Central memory CD8-positive, alpha-beta T cell (primary cell): ENCODE results near the gene CWF19L2.
"Not testable (repeated sequence)": the region's sequence is repeated elsewhere in the genome, so short reads cannot be mapped to it uniquely, and the experiment has no call there.

Experiments
- ATAC-seq: fragments of 150-1000 bp; cut with Tn5 transposase; replicated peaks from 2 replicates; pipeline ENCODE4 v1.10.0; 2022; ENCODE audit warnings: mild to moderate bottlenecking, moderate FRiP score, moderate number of reproducible peaks; ENCODE audit not compliant: poor library complexity, severe bottlenecking; ENCODE audit errors: extremely low read depth
- DNase-seq, 2 donors: peaks; one replicate each; pipeline ENCODE4 v3.0.0; 2021; ENCODE audit warnings: low spot score in 2 of 2
- H3K27ac Mint-ChIP-seq: one replicate; pipeline ENCODE4 v1.8.0; 2022; ENCODE audit warnings: low read depth, mild to moderate bottlenecking, moderate library complexity, mixed read lengths
- H3K27me3 Mint-ChIP-seq: one replicate; pipeline ENCODE4 v1.8.0; 2022; ENCODE audit warnings: mixed read lengths
- H3K36me3 Mint-ChIP-seq: one replicate; pipeline ENCODE4 v1.8.0; 2022; ENCODE audit warnings: mild to moderate bottlenecking, moderate library complexity, mixed read lengths; ENCODE audit not compliant: insufficient read depth
- H3K4me1 Mint-ChIP-seq: one replicate; pipeline ENCODE4 v1.8.0; 2022; ENCODE audit warnings: mixed read lengths
- H3K4me3 Mint-ChIP-seq: one replicate; pipeline ENCODE4 v1.8.0; 2022; ENCODE audit warnings: mild to moderate bottlenecking, moderate library complexity, mixed read lengths
- H3K9me3 Mint-ChIP-seq: one replicate; pipeline ENCODE4 v1.8.0; 2022; ENCODE audit warnings: mixed read lengths

CWF19L2 gene

DNA sequence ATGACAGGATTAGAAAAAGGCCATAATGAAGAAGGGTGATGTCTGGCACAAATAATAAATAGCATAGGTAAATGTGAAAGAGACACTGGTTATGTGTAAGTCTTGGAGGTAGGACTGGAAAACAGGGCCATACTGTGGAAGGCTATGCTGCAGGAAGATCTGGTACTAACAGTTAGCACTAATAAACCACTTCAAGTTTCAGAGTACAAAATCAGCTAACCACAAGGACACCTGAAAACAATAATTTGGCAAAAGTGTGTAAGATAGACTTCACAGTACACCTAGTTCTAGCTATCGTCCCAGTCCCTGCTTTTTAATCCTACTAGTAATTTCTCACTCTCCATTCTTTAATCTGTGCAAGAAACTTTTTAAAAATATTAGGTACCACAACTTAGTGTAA lies 44.3 kb downstream of the CWF19L2 start:
- Mint-ChIP-seq H3K4me1 (peaks cover 5% of the 10 kb centered on the region), H3K9me3 (no peaks in the 10 kb centered on the region), H3K4me3 (no peak overlapping the region), H3K36me3 (peaks cover 31% of the 10 kb centered on the region), H3K27me3 (no peaks in the 10 kb centered on the region), H3K27ac (no peak overlapping the region)
- ATAC-seq (no peak), DNase-seq (no peak)

DNA sequence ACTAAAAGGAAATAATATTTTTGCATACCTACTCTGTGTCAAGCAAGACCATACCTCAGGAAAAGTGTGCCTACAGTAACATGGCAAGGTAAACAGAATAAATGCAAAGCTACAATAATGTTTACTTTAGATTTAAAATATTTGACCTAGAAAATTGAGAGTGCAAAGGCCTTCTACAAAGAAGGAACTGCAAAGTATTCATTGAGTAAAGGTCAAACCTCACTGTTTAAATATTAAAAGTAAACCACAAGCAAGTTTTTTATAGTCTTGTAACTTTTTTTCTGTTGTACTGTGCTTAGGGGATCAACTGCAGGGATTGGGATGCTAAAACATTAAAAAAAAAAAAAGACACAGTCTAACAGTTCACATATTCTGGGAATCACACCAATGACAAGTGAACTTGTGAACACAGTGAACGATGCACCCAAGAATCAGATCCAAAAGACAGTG lies 48.8 kb downstream of the CWF19L2 start:
- no peak for ATAC-seq
- no peak overlapping the region for H3K27ac Mint-ChIP-seq
- H3K4me3 Mint-ChIP-seq: no peak overlapping the region
- no peaks in the 10 kb centered on the region for H3K4me1 Mint-ChIP-seq
- H3K36me3 Mint-ChIP-seq: peaks cover 15% of the 10 kb centered on the region
- H3K27me3 Mint-ChIP-seq: no peaks in the 10 kb centered on the region
- DNase-seq: no peak
- peaks cover under 1% of the 10 kb centered on the region for H3K9me3 Mint-ChIP-seq

DNA sequence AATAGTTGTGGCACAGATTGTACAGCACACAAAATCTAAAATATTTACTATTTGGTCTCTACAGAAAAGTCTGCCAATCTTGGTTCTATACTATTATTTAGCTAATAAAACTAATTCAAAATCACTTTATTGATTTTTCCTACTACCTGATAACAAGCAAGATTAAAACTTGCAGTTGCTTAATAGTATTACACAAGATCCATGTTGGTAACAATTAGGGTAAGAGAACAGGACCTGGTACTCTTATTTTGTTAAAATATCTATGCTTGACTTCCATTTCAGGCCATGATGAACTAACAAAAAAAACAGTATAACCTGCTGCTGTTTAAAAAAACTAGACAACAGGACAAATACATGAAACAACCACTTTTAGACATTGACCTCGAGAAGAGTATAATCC lies 52.4 kb downstream of the CWF19L2 start:
- no peak overlapping the region for H3K4me3 Mint-ChIP-seq
- DNase-seq (no peak), ATAC-seq (no peak)
- H3K36me3 Mint-ChIP-seq: peaks cover 21% of the 10 kb centered on the region
- peaks cover 8% of the 10 kb centered on the region for H3K4me1 Mint-ChIP-seq
- no peak overlapping the region for H3K27ac Mint-ChIP-seq
- no peaks in the 10 kb centered on the region for H3K27me3 Mint-ChIP-seq
- peaks cover 6% of the 10 kb centered on the region for H3K9me3 Mint-ChIP-seq

DNA sequence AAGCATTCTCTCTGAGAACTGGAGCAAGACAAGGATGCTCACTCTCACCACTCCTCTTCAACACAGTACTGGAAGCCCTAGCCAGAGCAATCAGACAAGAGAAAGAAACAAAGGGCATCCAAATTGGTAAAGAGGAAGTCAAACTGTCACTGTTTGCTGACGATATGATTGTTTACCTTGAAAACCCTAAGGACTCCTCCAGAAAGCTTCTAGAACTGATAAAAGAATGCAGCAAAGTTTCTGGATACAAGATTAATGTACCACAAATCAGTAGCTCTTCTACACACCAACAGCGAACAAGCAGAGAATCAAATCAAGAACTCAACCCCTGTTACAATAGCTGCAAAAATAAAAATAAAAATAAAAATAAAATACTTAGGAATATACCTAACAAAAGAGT lies 56.5 kb downstream of the CWF19L2 start:
- H3K4me3 Mint-ChIP-seq, H3K27me3 Mint-ChIP-seq, H3K27ac Mint-ChIP-seq, H3K9me3 Mint-ChIP-seq, DNase-seq, ATAC-seq: not testable (repeated sequence)
- peaks cover 14% of the 10 kb centered on the region for H3K4me1 Mint-ChIP-seq
- H3K36me3 Mint-ChIP-seq: peaks cover 17% of the 10 kb centered on the region

DNA sequence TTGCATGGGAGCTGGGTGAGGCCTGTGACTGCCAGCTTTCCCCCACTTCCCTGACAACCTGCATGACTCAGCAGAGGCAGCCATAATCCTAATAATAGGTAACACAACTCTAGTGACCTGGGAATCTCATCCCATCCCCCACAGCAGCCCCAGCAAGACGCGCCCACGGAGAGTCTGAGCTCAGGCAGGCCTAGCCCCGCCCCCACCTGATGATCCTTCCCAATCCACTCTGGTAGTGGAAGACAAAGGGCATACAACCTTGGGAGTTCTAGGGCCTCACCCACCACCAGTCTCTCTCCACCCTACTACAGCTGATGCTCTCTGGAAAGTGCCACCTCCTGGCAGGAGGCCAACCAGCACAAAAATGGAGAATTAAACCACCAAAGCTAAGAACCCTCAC lies 60.3 kb downstream of the CWF19L2 start:
- H3K27ac Mint-ChIP-seq: no peak overlapping the region
- H3K27me3 Mint-ChIP-seq: no peaks in the 10 kb centered on the region
- no peaks in the 10 kb centered on the region for H3K9me3 Mint-ChIP-seq
- H3K4me1 Mint-ChIP-seq: peaks cover 14% of the 10 kb centered on the region
- H3K36me3 Mint-ChIP-seq: peaks cover 10% of the 10 kb centered on the region
- ATAC-seq (no peak), DNase-seq (no peak)
- H3K4me3 Mint-ChIP-seq: no peak overlapping the region

DNA sequence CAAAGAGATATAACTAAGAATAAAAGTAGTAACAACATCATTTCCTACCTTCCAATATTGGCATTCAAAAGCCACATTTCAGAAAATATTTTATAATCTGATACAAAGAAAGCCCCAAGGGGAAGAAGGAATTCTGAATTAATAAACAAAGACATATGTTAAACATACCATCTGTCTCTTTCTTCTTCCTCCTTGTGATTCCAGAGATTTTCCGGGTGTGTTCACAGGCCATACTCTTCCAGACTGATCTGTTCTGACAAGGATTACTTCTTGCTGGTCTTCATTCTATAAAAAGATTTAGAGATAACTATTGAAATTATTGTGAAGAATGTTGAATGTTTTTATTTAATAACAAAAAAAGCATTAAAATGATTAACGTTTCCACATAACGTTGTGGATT lies 65.0 kb downstream of the CWF19L2 start:
- peaks cover 20% of the 10 kb centered on the region for H3K36me3 Mint-ChIP-seq
- H3K9me3 Mint-ChIP-seq: no peaks in the 10 kb centered on the region
- no peak overlapping the region for H3K4me3 Mint-ChIP-seq
- ATAC-seq (no peak), DNase-seq (no peak)
- H3K27ac Mint-ChIP-seq: no peak overlapping the region
- H3K27me3 Mint-ChIP-seq: no peaks in the 10 kb centered on the region
- H3K4me1 Mint-ChIP-seq: peaks cover 5% of the 10 kb centered on the region

DNA sequence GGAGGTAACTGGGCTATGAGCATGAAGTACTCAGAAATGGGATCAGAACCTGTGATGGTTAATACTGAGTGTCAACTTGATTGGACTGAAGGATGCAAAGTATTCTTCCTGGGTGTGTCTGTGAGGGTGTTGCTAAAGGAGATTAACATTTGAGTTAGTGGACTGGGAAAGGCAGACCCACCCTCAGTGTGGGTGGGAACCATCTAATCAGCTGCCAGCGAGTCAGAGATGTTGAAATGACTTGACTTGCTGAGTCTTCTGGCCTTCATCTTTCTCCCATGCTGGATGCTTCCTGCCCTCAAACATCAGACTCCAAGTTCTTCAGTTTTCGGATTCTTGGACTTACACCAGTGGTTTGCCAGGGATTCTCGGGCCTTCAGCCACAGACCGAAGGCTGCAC lies 66.9 kb downstream of the CWF19L2 start:
- peaks cover 18% of the 10 kb centered on the region for H3K36me3 Mint-ChIP-seq
- DNase-seq: not testable (repeated sequence)

DNA sequence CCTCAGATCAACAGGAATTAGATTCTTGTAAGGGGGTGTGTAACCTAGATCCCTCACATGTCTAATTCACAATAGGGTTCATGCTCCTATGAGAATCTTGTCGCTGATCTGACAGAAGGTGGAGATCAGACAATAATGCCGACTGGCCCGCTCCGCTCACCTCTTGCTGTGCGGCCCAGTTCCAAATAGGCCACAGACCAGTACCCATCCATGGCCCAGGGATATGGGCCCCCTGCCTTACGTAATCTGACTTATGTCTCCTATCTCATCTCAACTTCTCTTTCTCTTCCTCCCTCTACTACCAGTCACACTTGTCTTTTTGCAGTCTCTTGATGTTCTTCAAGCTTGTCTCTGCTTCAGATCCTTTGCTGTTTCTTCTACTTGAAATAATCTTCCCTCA lies 70.0 kb downstream of the CWF19L2 start:
- H3K36me3 Mint-ChIP-seq: peaks cover 18% of the 10 kb centered on the region
- H3K27ac Mint-ChIP-seq: no peak overlapping the region
- no peaks in the 10 kb centered on the region for H3K27me3 Mint-ChIP-seq
- H3K9me3 Mint-ChIP-seq: no peaks in the 10 kb centered on the region
- H3K4me3 Mint-ChIP-seq: no peak overlapping the region
- DNase-seq: no peak
- no peak for ATAC-seq
- H3K4me1 Mint-ChIP-seq: peaks cover 19% of the 10 kb centered on the region

More for the DNA sequence above, 66.9 kb downstream of the CWF19L2 start:
- not testable (repeated sequence) for H3K4me3 Mint-ChIP-seq, H3K27ac Mint-ChIP-seq, H3K9me3 Mint-ChIP-seq, H3K27me3 Mint-ChIP-seq, ATAC-seq
- peaks cover 19% of the 10 kb centered on the region for H3K4me1 Mint-ChIP-seq

DNA sequence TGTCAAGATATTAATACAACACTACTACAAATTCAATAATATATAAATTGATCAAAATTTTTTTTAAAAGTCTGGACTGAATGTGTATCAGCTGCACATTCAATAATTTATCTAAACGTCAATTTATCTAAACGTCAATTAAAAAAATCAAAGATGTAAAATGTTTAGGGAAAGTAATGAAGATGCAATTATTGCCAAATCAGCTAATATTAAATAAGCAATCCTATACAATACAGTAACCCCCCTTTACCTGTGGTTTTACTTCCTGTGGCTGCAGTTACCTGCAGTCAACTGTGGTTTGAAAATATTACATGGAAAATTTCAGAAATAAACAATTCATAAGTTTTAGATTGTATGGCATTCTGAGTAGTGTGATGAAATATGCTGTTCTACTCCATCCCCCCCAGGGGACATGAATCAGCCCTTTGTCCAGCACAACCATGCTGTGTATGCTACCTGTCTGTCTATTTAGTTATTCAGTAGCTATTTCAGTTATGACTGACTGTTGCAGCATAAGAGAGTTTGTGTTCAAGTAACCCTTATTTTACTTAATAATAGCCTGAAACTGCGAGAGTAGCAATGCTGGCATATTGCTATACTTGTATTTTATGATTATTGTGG lies 72.2 kb downstream of the CWF19L2 start:
- H3K27ac Mint-ChIP-seq: no peak overlapping the region
- DNase-seq: no peak
- H3K4me3 Mint-ChIP-seq: no peak overlapping the region
- H3K4me1 Mint-ChIP-seq: peaks cover 19% of the 10 kb centered on the region
- no peaks in the 10 kb centered on the region for H3K27me3 Mint-ChIP-seq
- ATAC-seq: no peak
- no peaks in the 10 kb centered on the region for H3K9me3 Mint-ChIP-seq
- H3K36me3 Mint-ChIP-seq: peaks cover 6% of the 10 kb centered on the region

DNA sequence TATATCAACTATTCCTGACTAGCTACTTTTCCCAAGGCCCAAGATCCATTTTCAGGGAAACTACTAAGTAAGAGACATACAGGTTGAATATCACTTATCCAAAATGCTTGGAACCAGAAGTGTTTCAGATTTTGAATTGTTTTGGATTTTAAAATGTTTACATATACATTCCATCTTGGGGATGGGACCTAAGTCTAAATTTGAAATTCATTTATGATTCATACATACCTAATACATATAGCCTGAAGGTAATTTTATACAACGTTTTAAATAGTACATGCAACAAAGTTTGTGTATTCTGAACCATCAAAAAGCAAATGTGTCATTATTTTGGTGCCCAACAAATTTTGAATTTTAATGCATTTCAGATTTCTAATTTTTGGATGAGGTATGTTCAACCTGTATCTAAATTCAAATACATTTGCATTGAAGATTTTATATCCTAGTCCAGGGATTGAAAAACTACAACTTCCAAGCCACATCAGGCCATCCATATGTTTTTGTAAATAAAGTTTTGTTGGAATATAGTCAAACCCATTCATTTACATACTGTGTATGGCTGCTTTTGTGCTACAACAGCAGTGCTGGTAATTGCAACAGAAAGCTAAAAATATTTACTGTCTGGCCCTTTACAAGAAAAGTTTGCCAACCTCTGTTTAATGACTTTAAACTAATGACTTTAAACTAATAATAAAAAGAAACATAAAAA lies 73.3 kb downstream of the CWF19L2 start:
- no peak overlapping the region for H3K27ac Mint-ChIP-seq
- no peaks in the 10 kb centered on the region for H3K27me3 Mint-ChIP-seq
- H3K36me3 Mint-ChIP-seq: peaks cover 4% of the 10 kb centered on the region
- H3K4me3 Mint-ChIP-seq: no peak overlapping the region
- DNase-seq: no peak
- peaks cover 19% of the 10 kb centered on the region for H3K4me1 Mint-ChIP-seq
- H3K9me3 Mint-ChIP-seq: no peaks in the 10 kb centered on the region
- no peak for ATAC-seq

DNA sequence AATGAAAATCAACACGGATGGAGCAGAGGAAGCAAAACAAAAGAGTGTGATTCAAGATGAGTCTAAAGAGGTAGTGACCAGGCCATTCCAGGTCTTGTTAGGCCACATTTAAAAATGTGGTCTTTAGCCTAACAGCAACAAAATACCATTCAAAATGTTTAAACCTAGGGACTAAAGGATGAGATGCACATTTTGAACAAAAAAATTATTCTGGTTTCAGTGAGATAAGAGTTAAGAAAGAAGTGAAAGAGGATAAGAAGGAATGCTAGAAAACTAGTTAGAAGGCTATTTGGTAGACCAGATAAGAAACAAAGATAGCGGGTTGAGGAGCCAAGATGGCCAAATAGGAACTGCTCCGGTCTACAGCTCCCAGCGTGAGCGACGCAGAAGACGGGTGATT lies 85.2 kb downstream of the CWF19L2 start:
- DNase-seq (no peak), ATAC-seq (no peak)
- Mint-ChIP-seq H3K36me3 (no peaks in the 10 kb centered on the region), H3K27ac (no peak overlapping the region), H3K27me3 (no peaks in the 10 kb centered on the region), H3K9me3 (no peaks in the 10 kb centered on the region), H3K4me1 (peaks cover 9% of the 10 kb centered on the region), H3K4me3 (no peak overlapping the region)

DNA sequence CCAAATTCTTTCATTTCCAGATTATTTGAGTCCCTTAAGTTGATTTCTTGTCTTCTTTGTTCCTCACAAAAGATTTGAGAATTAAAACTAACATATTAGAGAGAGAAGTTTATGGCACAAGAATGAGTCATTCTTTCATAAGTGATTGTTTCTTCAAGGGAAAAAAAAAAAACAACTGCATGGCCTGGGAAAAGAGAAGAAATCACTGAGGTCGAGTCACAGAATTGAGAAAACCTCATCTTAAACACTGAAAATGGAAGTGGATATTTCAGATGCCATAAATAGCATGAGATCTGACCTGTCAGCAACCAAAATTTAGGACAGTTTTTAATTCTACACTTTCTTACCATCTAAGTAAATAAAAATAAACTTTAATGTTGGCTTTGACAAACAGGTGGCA lies 87.2 kb downstream of the CWF19L2 start:
- no peaks in the 10 kb centered on the region for H3K27me3 Mint-ChIP-seq
- no peak overlapping the region for H3K27ac Mint-ChIP-seq
- H3K9me3 Mint-ChIP-seq: no peaks in the 10 kb centered on the region
- H3K4me3 Mint-ChIP-seq: no peak overlapping the region
- H3K4me1 Mint-ChIP-seq: peaks cover 9% of the 10 kb centered on the region
- no peaks in the 10 kb centered on the region for H3K36me3 Mint-ChIP-seq
- DNase-seq (no peak), ATAC-seq (no peak)

DNA sequence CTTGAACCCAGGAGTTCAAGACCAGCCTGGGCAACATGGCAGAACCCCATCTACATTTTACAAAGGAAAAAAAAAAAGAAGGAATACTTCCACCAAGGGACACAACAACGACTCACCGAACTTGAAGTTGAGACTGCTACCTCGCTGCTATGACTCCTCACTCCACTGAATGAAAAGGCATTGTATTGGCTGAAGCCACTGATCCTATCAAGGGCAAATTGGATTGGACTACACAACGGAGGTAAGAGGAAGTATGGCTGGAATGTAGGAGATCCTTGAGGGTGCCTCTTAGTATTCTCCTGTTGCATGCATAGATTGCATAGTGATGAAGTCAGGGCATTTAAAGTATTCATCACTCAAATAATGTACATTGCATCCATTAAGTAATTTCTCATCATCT lies 97.9 kb downstream of the CWF19L2 start:
- no peak overlapping the region for H3K27ac Mint-ChIP-seq
- H3K4me3 Mint-ChIP-seq: no peak overlapping the region
- no peaks in the 10 kb centered on the region for H3K27me3 Mint-ChIP-seq
- ATAC-seq (no peak), DNase-seq (no peak)
- no peaks in the 10 kb centered on the region for H3K4me1 Mint-ChIP-seq
- H3K36me3 Mint-ChIP-seq: no peaks in the 10 kb centered on the region
- peaks cover 5% of the 10 kb centered on the region for H3K9me3 Mint-ChIP-seq
